Tibial nerve (tissue), 4 donors: ENCODE results near the gene SEC23B. TPM values are rescaled to one million over a fixed set of nuclear protein-coding genes. Genes with fewer than 3 reads are reported as not detected.

ENCODE experiments used
- DNase-seq, 2 donors: peaks; one replicate each; pipeline ENCODE4 v3.0.0-alpha.2; 2019; ENCODE audit warnings: low spot score in 2 of 2
- H3K27ac ChIP-seq, 4 donors: fragments of 200-600 bp; sonication (generic) in 3 of 4; one replicate each; pipeline ENCODE4 v1.5.1; 2017 to 2019; ENCODE audit warnings: mild to moderate bottlenecking in 1 of 4
- H3K27me3 ChIP-seq, 2 donors: fragments of 200-600 bp; sonication (generic) in 1 of 2; one replicate each; pipeline versions ENCODE4 v1.5.1 to v1.6.0; 2017 to 2019
- H3K36me3 ChIP-seq, 3 donors: fragments of 200-600 bp; sonication (generic); one replicate each; pipeline ENCODE4 v1.5.1; 2018 to 2019
- H3K4me1 ChIP-seq, 4 donors: fragments of 200-600 bp; sonication (generic) in 3 of 4; one replicate each; pipeline ENCODE4 v1.5.1; 2017 to 2019
- H3K4me3 ChIP-seq, 4 donors: fragments of 200-600 bp; sonication (generic) in 3 of 4; one replicate each; pipeline ENCODE4 v1.5.1; 2017 to 2019; ENCODE audit warnings: mild to moderate bottlenecking in 1 of 4, moderate library complexity in 1 of 4
- H3K9me3 ChIP-seq, 4 donors: fragments of 200-600 bp; sonication (generic) in 3 of 4; one replicate each; pipeline ENCODE4 v1.5.1; 2017 to 2019
- EP300 ChIP-seq, 2 donors: sonication (generic); formaldehyde crosslinking; IDR thresholded peaks; one replicate each; pipeline ENCODE4 v1.6.1; 2017; ENCODE audit warnings: antibody characterized with exemption in 2 of 2, mild to moderate bottlenecking in 1 of 2
- POLR2A ChIP-seq, 2 donors: fragments of 450-650 bp; IDR thresholded peaks; one replicate each; pipeline ENCODE4 v1.6.1; 2017; ENCODE audit warnings: antibody characterized with exemption in 2 of 2, mild to moderate bottlenecking in 2 of 2, moderate library complexity in 2 of 2
- WGBS, 2 donors: methylation state at CpG; one replicate each; pipeline ENCODE4 v1.1.5; 2018; 5-methylcytosine and 5-hydroxymethylcytosine counted together
- total RNA-seq, 4 donors: library from RNA; depleted of rRNA; stranded (reverse); fragments of >200 nt; gene quantifications; one replicate each; pipeline ENCODE4 v1.1.0, GENCODE V29; 2016
- TF ChIP-seq, protein P1 (sequence below), 5 experiments: fragments of 200-600 bp in 3 of 5; fragments of 450-650 bp in 2 of 5; sonication (generic) in 3 of 5; IDR thresholded peaks; one replicate each; pipeline ENCODE4 v1.5.1; 2016 to 2019; ENCODE audit warnings: antibody characterized with exemption in 5 of 5, mild to moderate bottlenecking in 3 of 5, moderate library complexity in 2 of 5

Gene SEC23B
- total RNA-seq = 10 to 100 TPM; 21.4 to 48.1 (median 30.5) TPM

DNA sequence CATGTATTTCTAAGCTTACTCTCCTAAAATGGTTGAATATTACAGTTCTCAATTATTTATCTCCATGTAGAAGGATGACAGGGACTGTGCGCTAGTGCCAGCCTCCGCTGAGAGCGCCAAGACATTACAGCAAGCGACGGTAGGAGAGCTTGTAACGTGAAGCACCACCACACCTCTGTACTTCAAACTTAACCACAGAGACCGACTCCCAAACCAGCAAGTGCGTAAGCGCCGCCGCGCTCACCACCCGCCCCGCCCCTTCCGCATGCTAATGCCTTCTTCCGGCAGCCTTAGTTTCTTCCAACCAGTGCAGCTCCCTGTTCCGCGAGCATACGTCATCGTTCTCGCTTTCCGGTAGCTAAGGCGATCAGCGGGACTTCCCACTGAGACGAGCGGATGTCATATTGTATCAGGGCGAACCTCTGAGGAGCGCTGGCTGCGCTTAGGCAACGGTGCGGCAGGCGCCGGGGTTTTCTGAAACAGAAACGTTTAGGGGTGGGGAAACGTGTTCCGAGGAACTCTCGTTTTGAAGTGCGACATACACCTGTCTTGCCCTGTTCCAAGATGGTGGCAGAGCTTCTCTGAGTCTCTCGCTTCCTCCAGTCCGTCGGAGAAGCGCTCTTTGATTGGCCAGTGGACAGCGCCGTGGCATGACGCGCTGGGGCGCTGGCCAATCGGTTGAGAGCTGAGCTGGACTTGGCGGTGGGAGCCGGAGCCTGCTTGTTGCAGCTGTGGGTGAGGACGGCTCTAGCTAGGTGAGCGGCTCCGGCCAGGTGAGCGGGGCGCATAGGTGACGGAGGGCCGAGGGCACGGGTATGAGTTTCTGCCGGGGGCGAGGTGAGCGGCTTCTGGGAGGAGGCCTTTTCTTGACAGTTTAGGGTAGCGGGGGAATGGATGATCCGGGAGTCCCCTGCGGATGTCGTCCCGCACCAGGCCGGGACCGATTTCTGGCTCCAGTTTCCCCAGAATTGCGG lies at the start of gene SEC23B:
TSS of gene SEC23B (plus strand) at position 723 of the 974 bp plus-strand sequence. CDS start 2,896 bp downstream, outside the sequence.
- H3K4me3 ChIP-seq = peak within 1 kb of the TSS; percentile 47 to 84 (median 75)
- H3K27ac ChIP-seq = peak within 1 kb of the TSS; percentile 75 to 97 (median 96)
- H3K36me3 ChIP-seq = peaks cover 0 to 26% (median 0%) of the 10 kb centered on the region in 3 donors
- no peaks in the 10 kb centered on the region for H3K9me3 ChIP-seq
- 0% methylated on average over 51 to 69 of the region's 69 CpGs for WGBS, 2 donors
- peaks cover 0 to 14% of the 10 kb centered on the region in 2 donors for H3K27me3 ChIP-seq
- peaks cover 0 to 30% (median 10%) of the 10 kb centered on the region in 4 donors for H3K4me1 ChIP-seq
- TF ChIP-seq POLR2A (IDR thresholded peaks at IDR 0.05) (peak; percentile 44 to 82), EP300 (IDR thresholded peaks at IDR 0.05) (peak; percentile 67 to 96)
- TF ChIP-seq, protein P1, sequence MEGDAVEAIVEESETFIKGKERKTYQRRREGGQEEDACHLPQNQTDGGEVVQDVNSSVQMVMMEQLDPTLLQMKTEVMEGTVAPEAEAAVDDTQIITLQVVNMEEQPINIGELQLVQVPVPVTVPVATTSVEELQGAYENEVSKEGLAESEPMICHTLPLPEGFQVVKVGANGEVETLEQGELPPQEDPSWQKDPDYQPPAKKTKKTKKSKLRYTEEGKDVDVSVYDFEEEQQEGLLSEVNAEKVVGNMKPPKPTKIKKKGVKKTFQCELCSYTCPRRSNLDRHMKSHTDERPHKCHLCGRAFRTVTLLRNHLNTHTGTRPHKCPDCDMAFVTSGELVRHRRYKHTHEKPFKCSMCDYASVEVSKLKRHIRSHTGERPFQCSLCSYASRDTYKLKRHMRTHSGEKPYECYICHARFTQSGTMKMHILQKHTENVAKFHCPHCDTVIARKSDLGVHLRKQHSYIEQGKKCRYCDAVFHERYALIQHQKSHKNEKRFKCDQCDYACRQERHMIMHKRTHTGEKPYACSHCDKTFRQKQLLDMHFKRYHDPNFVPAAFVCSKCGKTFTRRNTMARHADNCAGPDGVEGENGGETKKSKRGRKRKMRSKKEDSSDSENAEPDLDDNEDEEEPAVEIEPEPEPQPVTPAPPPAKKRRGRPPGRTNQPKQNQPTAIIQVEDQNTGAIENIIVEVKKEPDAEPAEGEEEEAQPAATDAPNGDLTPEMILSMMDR (IDR thresholded peaks at IDR 0.05) = peak in 1 of 5 experiments; percentile 18
- DNase-seq = peak; percentile 88 to 95

DNA sequence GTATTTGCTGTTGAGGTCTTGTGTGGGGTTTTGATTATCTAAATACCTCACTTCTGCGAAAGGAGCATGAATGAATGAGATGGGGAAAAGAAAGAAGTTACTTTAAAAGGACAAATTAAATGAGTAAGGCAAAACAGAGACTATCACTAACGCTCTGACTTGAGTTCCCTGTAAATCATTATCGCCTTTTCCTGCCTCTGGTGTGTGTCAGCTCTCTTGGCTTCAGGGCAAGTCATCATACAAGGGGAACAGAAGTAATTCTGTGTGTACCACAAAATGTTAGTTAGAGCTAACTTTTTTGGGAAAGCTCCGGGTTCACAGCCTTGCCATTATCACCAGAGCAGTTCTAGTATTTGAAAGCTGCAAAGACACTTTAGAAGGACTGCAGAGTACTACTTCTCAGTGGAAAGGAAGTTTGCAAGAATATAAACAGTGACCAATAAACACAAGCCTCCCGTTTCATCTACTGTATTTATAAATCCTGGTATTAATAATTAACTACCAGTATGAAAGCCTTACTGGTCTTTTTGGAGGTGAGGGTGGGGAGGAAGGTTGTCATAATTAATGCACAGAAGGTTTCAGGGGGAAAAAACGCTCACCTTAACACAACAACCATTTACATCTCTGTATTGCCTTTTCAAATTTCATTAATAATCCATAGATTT lies 42.1 kb upstream of the SEC23B start:
- no peaks in the 10 kb centered on the region for H3K9me3 ChIP-seq
- 49% methylated on average over 6 of the region's 6 CpGs for WGBS, 2 donors
- H3K27me3 ChIP-seq = no peaks in the 10 kb centered on the region
- peaks cover 0 to 11% (median 0%) of the 10 kb centered on the region in 3 donors for H3K36me3 ChIP-seq
- TF ChIP-seq EP300 (IDR thresholded peaks at IDR 0.05) (no peak), POLR2A (IDR thresholded peaks at IDR 0.05) (no peak)
- TF ChIP-seq, protein P1 (IDR thresholded peaks at IDR 0.05) = no peak
- DNase-seq = no peak
- peaks cover 0 to 28% (median 7%) of the 10 kb centered on the region in 4 donors for H3K4me1 ChIP-seq
- H3K27ac ChIP-seq = no peak overlapping the region
- H3K4me3 ChIP-seq = no peak overlapping the region

DNA sequence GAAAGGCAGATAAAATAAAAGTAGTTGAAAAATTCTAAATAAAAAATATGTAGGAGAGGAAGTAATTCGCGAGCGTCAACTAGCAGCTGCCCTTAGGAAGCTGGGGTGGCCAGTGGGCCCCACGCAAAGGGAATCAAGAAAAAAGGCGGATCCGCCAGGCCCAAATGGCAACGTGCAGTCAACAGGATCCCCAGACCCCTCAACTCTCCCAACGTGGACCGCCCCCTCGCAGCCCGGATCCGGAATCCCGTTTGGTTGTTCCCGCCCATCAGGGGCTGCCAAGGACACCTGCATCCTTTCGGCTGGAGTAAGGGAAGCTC lies 41.2 kb upstream of the SEC23B start:
- TF ChIP-seq, protein P1 (IDR thresholded peaks at IDR 0.05) = no peak
- TF ChIP-seq EP300 (IDR thresholded peaks at IDR 0.05) = no peak
- no peak for TF ChIP-seq POLR2A (IDR thresholded peaks at IDR 0.05)
- peaks cover 0 to 20% (median 0%) of the 10 kb centered on the region in 3 donors for H3K36me3 ChIP-seq
- H3K9me3 ChIP-seq = no peaks in the 10 kb centered on the region
- H3K27me3 ChIP-seq = no peaks in the 10 kb centered on the region
- peaks cover 0 to 28% (median 7%) of the 10 kb centered on the region in 4 donors for H3K4me1 ChIP-seq
- no peak for DNase-seq
- peak overlapping the region; percentile 55 to 91 (median 71) for H3K4me3 ChIP-seq
- 1% methylated on average over 15 of the region's 15 CpGs for WGBS, 2 donors
- H3K27ac ChIP-seq = peak overlapping the region in 3 of 4 donors; percentile 78 to 87 (median 84)

DNA sequence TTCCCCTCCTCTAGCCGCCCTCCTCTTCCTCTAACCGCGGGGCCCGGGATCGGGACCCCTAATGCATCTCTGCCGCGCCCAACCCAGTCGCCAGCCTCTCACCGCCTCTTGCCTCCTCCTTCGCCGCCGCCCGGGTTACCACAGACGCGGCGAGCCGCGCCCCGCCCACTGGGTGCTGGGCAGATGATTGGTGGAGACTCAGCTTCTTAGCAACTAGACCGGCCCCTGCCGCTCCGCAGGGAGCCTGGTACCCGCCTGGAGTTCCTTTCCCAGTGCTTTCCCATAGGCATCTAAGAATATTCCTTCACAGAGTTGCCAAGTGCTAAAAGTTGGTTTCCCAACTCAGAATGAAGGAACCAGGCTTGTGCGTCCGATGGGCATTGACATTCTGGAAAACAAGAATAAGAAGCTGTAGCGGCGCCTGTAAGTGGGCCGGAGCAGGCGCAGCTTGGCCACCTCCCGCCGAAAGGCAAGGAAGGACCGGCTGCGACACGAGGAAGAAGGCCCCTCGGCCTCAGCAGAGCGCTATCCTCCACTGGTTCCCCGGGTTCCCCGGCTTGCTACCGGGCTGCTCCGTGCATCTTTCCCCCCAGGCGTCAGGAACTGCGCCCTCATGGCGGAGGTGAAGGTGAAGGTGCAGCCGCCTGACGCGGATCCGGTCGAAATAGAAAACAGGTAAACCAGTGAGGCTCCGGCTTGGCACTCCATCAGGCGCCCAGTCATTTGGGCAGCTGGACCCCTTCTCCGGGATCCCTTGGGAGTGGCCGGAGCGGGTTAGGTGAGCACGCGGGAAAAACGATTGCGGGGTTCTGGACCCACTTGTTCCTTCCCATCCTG lies 40.6 kb upstream of the SEC23B start, which contains the start of the genes DZANK1 and POLR3F:
TSS of gene DZANK1 (minus strand) at position 137 of the 837 bp plus-strand sequence. CDS start 1,672 bp downstream, outside the sequence.
TSS of gene POLR3F (plus strand) at position 497 of the 837 bp plus-strand sequence. CDS start at position 614, 117 bp downstream.
- Histone ChIP-seq H3K4me1 (peaks cover 0 to 28% (median 7%) of the 10 kb centered on the region in 4 donors), H3K27ac (peak within 1 kb of the TSS; percentile 38 to 87 (median 81)), H3K36me3 (peaks cover 0 to 26% (median 0%) of the 10 kb centered on the region in 3 donors), H3K27me3 (no peaks in the 10 kb centered on the region), H3K4me3 (peak within 1 kb of the TSS; percentile 55 to 91 (median 71)), H3K9me3 (no peaks in the 10 kb centered on the region)
- TF ChIP-seq POLR2A (IDR thresholded peaks at IDR 0.05) = peak in 1 of 2 donors; percentile 31
- TF ChIP-seq, protein P1 (IDR thresholded peaks at IDR 0.05) = peak in 2 of 5 experiments; percentile 21 to 44
- peak; percentile 71 to 96 for TF ChIP-seq EP300 (IDR thresholded peaks at IDR 0.05)
- peak; percentile 91 for DNase-seq
- 0% methylated on average over 51 to 55 of the region's 57 CpGs for WGBS, 2 donors
